ENCODE measurements around the gene HSDL2. TPM values are rescaled to one million over a fixed set of nuclear protein-coding genes. Genes with fewer than 3 reads are reported as not detected.

The HSDL2 gene
- total and polyA plus RNA-seq, 2 of the 4 experiments (the other 2 are of a cell fraction): 17.7 to 65.8 TPM

DNA sequence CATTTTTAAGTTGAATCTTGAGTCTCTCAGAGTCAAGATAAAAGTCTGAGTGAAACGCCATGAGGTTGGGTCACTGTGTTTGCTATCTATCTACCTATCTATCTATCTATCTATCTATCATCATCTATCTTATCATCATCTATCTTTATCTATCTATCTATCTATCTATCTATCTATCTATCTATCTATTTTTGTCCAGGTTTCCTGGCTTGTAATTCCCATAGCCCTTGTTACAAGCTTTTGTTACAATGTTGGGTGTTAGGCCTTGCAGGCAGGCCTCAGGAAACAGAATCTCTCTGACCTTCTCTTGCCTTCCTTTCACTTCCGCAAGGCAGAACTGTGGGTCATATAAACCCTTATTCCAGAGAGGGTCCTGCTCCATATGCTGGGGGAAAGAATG is 94.1 kb downstream of the HSDL2 start:
- dilution Hi-C loops (cut with HindIII; ENCODE audit: low sequenced_read_pairs, unreplicated experiment) (no loop called here), intact Hi-C loops (cut with micrococcal nuclease) (no loop called here), in situ Hi-C loops (cut with MboI; ENCODE audit: low sequenced_read_pairs) (loop anchor here (25.0 kb wide), 1 partner anchor 338 kb away; no protein-coding TSS in a partner anchor)
- Histone ChIP-seq H2AK9ac (replicated peaks; ENCODE audit: low read depth, low read length, poor library complexity) (no peak overlapping the region), H2BK15ac (ENCODE audit: low read depth, low read length) (no peak overlapping the region), H4K5ac (ENCODE audit: low read depth, low read length) (no peak overlapping the region), H3K18ac (ENCODE audit: low read depth, low read length) (no peak overlapping the region), H2BK120ac (ENCODE audit: low read depth, low read length) (no peak overlapping the region), H3K36me3 (ENCODE audit: control insufficient read depth, insufficient read depth, low read length) (peaks cover 5% of the 10 kb centered on the region), H3K27ac (ENCODE audit: insufficient read depth, low read length) (no peak overlapping the region), H3K4me2 (ENCODE audit: low read depth, low read length) (no peak overlapping the region), H3K23ac (ENCODE audit: low read depth, low read length) (no peak overlapping the region), H3K4me1 (ENCODE audit: control insufficient read depth, insufficient read depth, low read length) (no peaks in the 10 kb centered on the region), H3K14ac (replicated peaks; ENCODE audit: low read depth, low read length) (no peak overlapping the region), H3K9me1 (ENCODE audit: insufficient read depth, low read length) (no peaks in the 10 kb centered on the region), H3K4me3 (ENCODE audit: insufficient read depth, low read depth, low read length) (no peak overlapping the region), H3K9ac (ENCODE audit: low read depth, low read length) (no peak overlapping the region), H2AFZ (replicated peaks; ENCODE audit: low read length, poor library complexity) (no peak overlapping the region), H3K4ac (ENCODE audit: low read depth, low read length) (no peak overlapping the region), H3K56ac (ENCODE audit: extremely low read depth, insufficient read depth, low read length) (no peak overlapping the region), H3K27me3 (ENCODE audit: control insufficient read depth, insufficient read depth, low read length) (no peaks in the 10 kb centered on the region), H4K20me1 (ENCODE audit: insufficient read depth, low read length) (no peaks in the 10 kb centered on the region), H2BK20ac (ENCODE audit: low read depth, low read length) (no peak overlapping the region), H4K8ac (ENCODE audit: low read depth in 2 of 2, low read length in 2 of 2) (no peak overlapping the region), H3K9me3 (ENCODE audit: control insufficient read depth, insufficient read depth, low read length) (no peaks in the 10 kb centered on the region), H3K79me1 (ENCODE audit: low read depth in 1 of 2, low read length in 2 of 2) (no peaks in the 10 kb centered on the region), H4K91ac (ENCODE audit: insufficient read depth, low read depth, low read length) (no peak overlapping the region), H2BK5ac (ENCODE audit: low read depth, low read length, poor library complexity, severe bottlenecking) (no peak overlapping the region), H2AK5ac (ENCODE audit: low read depth, low read length) (no peak overlapping the region)
- TF ChIP-seq MXI1 (IDR thresholded peaks at IDR 0.05; ENCODE audit: borderline replicate concordance, low read depth, low read length): no peak
- no peak for TF ChIP-seq CEBPB (IDR thresholded peaks at IDR 0.05; ENCODE audit: low read depth, low read length)
- TF ChIP-seq CHD1 (IDR thresholded peaks at IDR 0.05; ENCODE audit: low read depth, low read length): no peak
- TF ChIP-seq BHLHE40 (IDR thresholded peaks at IDR 0.05; ENCODE audit: low read depth, low read length): no peak
- TF ChIP-seq RFX5 (IDR thresholded peaks at IDR 0.05; ENCODE audit: low read depth, low read length): no peak
- no peak for TF ChIP-seq RCOR1 (IDR thresholded peaks at IDR 0.05; ENCODE audit: insufficient replicate concordance, low read length)
- TF ChIP-seq, protein P1, sequence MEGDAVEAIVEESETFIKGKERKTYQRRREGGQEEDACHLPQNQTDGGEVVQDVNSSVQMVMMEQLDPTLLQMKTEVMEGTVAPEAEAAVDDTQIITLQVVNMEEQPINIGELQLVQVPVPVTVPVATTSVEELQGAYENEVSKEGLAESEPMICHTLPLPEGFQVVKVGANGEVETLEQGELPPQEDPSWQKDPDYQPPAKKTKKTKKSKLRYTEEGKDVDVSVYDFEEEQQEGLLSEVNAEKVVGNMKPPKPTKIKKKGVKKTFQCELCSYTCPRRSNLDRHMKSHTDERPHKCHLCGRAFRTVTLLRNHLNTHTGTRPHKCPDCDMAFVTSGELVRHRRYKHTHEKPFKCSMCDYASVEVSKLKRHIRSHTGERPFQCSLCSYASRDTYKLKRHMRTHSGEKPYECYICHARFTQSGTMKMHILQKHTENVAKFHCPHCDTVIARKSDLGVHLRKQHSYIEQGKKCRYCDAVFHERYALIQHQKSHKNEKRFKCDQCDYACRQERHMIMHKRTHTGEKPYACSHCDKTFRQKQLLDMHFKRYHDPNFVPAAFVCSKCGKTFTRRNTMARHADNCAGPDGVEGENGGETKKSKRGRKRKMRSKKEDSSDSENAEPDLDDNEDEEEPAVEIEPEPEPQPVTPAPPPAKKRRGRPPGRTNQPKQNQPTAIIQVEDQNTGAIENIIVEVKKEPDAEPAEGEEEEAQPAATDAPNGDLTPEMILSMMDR (conservative IDR thresholded peaks at IDR 0.05; ENCODE audit: low read depth, low read length): no peak
- TF ChIP-seq MAFK (IDR thresholded peaks at IDR 0.05; ENCODE audit: low read depth, low read length): no peak
- TF ChIP-seq RAD21 (IDR thresholded peaks at IDR 0.05; ENCODE audit: low read length): no peak
- no peak for TF ChIP-seq MAZ (IDR thresholded peaks at IDR 0.05; ENCODE audit: borderline replicate concordance, low read depth, low read length)
- no peak for TF ChIP-seq SMC3 (IDR thresholded peaks at IDR 0.05; ENCODE audit: low read depth, low read length)
- no peak for TF ChIP-seq POLR2A (IDR thresholded peaks at IDR 0.05; ENCODE audit: low read depth, low read length)
- no peak for TF ChIP-seq FOS (IDR thresholded peaks at IDR 0.05; ENCODE audit: low read depth, low read length)
- TF ChIP-seq, protein P2, sequence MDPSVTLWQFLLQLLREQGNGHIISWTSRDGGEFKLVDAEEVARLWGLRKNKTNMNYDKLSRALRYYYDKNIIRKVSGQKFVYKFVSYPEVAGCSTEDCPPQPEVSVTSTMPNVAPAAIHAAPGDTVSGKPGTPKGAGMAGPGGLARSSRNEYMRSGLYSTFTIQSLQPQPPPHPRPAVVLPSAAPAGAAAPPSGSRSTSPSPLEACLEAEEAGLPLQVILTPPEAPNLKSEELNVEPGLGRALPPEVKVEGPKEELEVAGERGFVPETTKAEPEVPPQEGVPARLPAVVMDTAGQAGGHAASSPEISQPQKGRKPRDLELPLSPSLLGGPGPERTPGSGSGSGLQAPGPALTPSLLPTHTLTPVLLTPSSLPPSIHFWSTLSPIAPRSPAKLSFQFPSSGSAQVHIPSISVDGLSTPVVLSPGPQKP (IDR thresholded peaks at IDR 0.05; ENCODE audit: borderline replicate concordance, low read depth, low read length): no peak
- TF ChIP-seq, protein P3, sequence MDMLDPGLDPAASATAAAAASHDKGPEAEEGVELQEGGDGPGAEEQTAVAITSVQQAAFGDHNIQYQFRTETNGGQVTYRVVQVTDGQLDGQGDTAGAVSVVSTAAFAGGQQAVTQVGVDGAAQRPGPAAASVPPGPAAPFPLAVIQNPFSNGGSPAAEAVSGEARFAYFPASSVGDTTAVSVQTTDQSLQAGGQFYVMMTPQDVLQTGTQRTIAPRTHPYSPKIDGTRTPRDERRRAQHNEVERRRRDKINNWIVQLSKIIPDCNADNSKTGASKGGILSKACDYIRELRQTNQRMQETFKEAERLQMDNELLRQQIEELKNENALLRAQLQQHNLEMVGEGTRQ (IDR thresholded peaks at IDR 0.05; ENCODE audit: low read depth, low read length): no peak
- TF ChIP-seq NFE2L2 (IDR thresholded peaks at IDR 0.05; ENCODE audit: low read depth, low read length): no peak
- WGBS, 2 experiments (ENCODE audit: extremely low coverage in 2 of 2, insufficient read length in 1 of 2): no CpG with 5 or more reads among the region's 2 CpGs
- no TSS peak for BruUV-seq (replicated peaks)
- DNase-seq: no peak
- no peak for ATAC-seq (ENCODE audit: low read depth)
- ChIA-PET CTCF (no interaction called here), POLR2A (ENCODE audit: unreplicated experiment) (no interaction called here)
